Measurements from ENCODE around the gene LMTK2.

The LMTK2 gene

DNA sequence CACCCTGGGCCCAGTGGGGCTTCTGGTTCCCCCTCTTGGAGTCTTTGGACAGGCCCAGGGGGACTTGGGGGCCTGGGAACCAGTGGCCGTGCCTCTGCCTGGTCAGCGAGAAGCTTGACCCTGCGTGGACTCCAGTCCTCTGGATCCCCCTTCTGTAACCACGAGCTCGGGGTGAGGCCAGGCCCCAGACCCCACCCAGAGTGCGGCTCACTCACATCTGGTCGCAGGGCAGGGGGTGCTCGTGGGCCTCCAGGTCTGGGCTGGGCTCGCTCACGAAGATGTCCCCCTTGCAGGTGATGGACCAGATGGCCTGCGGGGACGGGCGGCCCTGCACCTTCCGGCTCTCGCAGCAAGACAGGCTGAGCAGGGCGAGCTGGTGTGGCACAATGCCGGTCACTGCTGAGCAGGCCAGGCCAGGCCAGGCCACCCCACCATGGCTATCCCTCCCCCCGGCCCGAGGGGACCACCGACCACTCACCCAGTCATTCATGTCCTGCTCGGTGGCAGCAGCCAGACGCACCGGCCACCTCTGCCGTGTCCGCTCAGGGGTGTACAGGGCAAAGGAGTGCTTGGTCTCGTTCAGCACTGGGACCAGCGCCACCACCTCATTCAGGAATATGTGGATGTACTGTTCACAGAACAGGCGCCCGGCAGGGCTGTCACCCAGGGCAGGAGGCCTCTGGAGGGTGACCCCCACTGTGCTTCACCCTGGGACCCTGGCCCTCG is 124.2 kb downstream of the LMTK2 start:
- no peak for DNase-seq (ENCODE audit: low spot score)
- no peak for TF ChIP-seq CTCF (IDR thresholded peaks at IDR 0.05; ENCODE audit: borderline replicate concordance, control extremely low read depth, extremely low read depth, insufficient read depth, missing control alignments)
- in situ Hi-C loops (cut with MboI; ENCODE audit: low sequenced_read_pairs, unreplicated experiment) = no loop called here

DNA sequence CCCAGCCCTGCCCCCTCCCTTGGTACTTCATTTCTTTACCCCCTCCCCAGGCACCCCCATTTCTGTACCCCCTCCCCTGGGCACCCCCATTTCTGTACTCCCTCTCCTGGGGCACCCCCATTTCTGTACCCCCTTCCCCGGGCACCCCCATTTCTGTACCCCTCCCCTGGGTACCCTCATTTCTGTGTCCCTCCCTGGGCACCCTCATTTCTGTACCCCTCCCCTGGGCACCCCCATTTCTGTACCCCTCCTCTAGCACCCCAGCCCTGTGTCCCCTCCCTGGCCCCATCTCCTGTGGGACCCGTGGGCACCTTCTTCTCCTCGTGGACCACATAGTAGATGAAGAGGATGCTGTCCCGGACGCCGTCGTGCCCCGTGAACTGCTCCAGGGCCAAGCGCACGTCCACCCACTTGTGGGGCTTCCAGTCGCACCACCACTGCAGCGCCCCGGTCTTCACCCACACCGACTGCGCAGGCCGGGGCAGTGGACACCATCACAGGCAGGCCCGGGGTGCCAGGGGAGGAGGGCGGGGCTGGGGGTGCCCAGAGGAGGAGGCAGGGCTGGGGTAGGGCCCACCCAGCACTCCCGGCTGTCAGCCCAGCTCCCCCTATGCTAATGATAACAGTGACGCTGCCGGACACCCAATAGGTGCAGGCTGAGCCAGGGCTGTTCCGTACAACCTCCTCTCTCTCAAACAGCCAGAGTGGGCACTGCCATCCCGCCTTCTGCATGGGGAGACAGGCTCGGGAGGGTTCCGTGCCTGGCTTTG is 125.0 kb downstream of the LMTK2 start:
- no peak for TF ChIP-seq CTCF (IDR thresholded peaks at IDR 0.05; ENCODE audit: borderline replicate concordance, control extremely low read depth, extremely low read depth, insufficient read depth, missing control alignments)
- DNase-seq (ENCODE audit: low spot score) = no peak
- in situ Hi-C loops (cut with MboI; ENCODE audit: low sequenced_read_pairs, unreplicated experiment) = no loop called here

GRCh38 chr7:98232263-98232585 is 125.6 kb downstream of the LMTK2 start:
- no peak for DNase-seq (ENCODE audit: low spot score)
- in situ Hi-C loops (cut with MboI; ENCODE audit: low sequenced_read_pairs, unreplicated experiment) = no loop called here
- TF ChIP-seq CTCF (IDR thresholded peaks at IDR 0.05; ENCODE audit: borderline replicate concordance, control extremely low read depth, extremely low read depth, insufficient read depth, missing control alignments) = no peak

GRCh38 chr7:98232799-98233198 is 126.1 kb downstream of the LMTK2 start:
- in situ Hi-C loops (cut with MboI; ENCODE audit: low sequenced_read_pairs, unreplicated experiment) = no loop called here
- no peak for DNase-seq (ENCODE audit: low spot score)
- TF ChIP-seq CTCF (IDR thresholded peaks at IDR 0.05; ENCODE audit: borderline replicate concordance, control extremely low read depth, extremely low read depth, insufficient read depth, missing control alignments) = no peak

GRCh38 chr7:98233219-98234070 is 126.8 kb downstream of the LMTK2 start:
- TF ChIP-seq CTCF (IDR thresholded peaks at IDR 0.05; ENCODE audit: borderline replicate concordance, control extremely low read depth, extremely low read depth, insufficient read depth, missing control alignments) = no peak
- in situ Hi-C loops (cut with MboI; ENCODE audit: low sequenced_read_pairs, unreplicated experiment) = no loop called here
- DNase-seq (ENCODE audit: low spot score) = no peak

DNA sequence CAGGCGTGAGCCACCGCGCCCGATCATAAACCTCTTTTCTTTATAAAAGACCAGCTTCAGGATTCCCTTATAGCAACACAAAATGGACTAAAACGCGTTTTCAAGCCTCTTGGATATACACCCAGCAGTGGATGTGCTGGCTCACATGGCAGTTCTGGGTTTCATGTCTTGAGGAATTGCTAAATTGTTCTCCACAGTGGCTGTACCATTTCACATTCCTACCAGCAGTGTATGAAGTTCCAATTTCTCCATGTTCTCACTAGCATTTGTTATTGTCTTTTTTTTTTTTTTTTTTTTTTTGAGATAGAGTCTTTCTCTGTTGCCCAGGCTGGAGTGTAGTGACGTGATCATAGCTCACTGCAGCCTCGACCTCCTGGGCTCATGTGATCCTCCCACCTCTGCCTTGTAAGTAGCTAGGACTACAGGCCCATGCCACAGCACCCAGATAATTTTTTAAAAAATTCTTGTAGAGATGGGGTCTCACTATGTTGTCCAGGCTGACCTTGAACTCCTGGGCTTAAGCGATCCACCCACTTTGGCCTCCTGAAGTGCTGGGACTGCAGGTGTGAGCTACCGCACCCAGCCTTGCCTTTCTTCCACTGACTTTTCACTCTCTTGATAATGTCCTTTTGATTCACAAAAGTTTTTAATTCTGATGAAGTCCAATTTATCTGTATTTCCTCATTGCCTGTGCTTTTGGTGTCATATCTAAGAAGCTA is 127.9 kb downstream of the LMTK2 start:
- no peak for TF ChIP-seq CTCF (IDR thresholded peaks at IDR 0.05; ENCODE audit: borderline replicate concordance, control extremely low read depth, extremely low read depth, insufficient read depth, missing control alignments)
- no peak for DNase-seq (ENCODE audit: low spot score)
- in situ Hi-C loops (cut with MboI; ENCODE audit: low sequenced_read_pairs, unreplicated experiment) = no loop called here
